HepG2 (cell line): ENCODE results near the gene DSN1. TPM values are rescaled to one million over a fixed set of nuclear protein-coding genes. Genes with fewer than 3 reads are reported as not detected.
A peak's percentile ranks its signal among the peaks of the same experiment; 100 is the strongest.

Experiments used
- BRCA1 ChIP-seq: sonication (generic); formaldehyde crosslinking; IDR thresholded peaks from 2 replicates; pipeline ENCODE4 v1.4.0; 2020; ENCODE audit warnings: missing genetic modification reagents
- CCAR2 ChIP-seq: fragments of 200-400 bp; formaldehyde crosslinking; optimal IDR thresholded peaks from 2 replicates; pipeline ENCODE3; 2018; ENCODE audit warnings: low read depth, mild to moderate bottlenecking, low read length, moderate library complexity
- CENPX ChIP-seq: sonication (generic); formaldehyde crosslinking; IDR thresholded peaks from 2 replicates; pipeline ENCODE4 v1.9.0; 2021; ENCODE audit warnings: mild to moderate bottlenecking, missing genetic modification reagents, moderate library complexity
- DDIT3 ChIP-seq: sonication (generic); formaldehyde crosslinking; IDR thresholded peaks from 2 replicates; pipeline ENCODE4 v1.4.0; 2020; ENCODE audit warnings: mild to moderate bottlenecking, missing genetic modification reagents
- E2F2 ChIP-seq: sonication (generic); formaldehyde crosslinking; IDR thresholded peaks from 2 replicates; pipeline ENCODE4 v1.4.0; 2020; ENCODE audit warnings: missing genetic modification reagents, borderline replicate concordance
- GATAD2A ChIP-seq: IDR thresholded peaks from 2 replicates; pipeline ENCODE4 v1.6.1; 2016
- HNF4A ChIP-seq: sonication (generic); formaldehyde crosslinking; IDR thresholded peaks from 2 replicates; pipeline ENCODE4 v1.4.0; 2020; ENCODE audit warnings: missing genetic modification reagents
- HNF4G ChIP-seq, 2 experiments: sonication (generic) in 1 of 2; formaldehyde crosslinking in 1 of 2; IDR thresholded peaks; 2 replicates each; pipeline versions ENCODE4 v1.4.0 to v1.6.1; 2011 to 2020; ENCODE audit warnings: borderline replicate concordance in 2 of 2, low read depth in 2 of 2, mild to moderate bottlenecking in 2 of 2, low read length in 1 of 2, missing genetic modification reagents in 1 of 2, moderate library complexity in 1 of 2
- HNRNPH1 ChIP-seq: fragments of 200-400 bp; formaldehyde crosslinking; optimal IDR thresholded peaks from 2 replicates; pipeline ENCODE3; 2017; ENCODE audit warnings: mild to moderate bottlenecking, low read depth, low read length
- KLF9 ChIP-seq: IDR thresholded peaks from 2 replicates; pipeline ENCODE4 v1.6.1; 2016; ENCODE audit warnings: low read depth
- MAFF ChIP-seq: IDR thresholded peaks from 2 replicates; pipeline ENCODE4 v1.6.1; 2011; ENCODE audit warnings: low read depth, low read length, improper control_type of control experiment
- MTA3 ChIP-seq: sonication (generic); formaldehyde crosslinking; IDR thresholded peaks from 2 replicates; pipeline ENCODE4 v1.4.0; 2020; ENCODE audit warnings: missing genetic modification reagents
- MXI1 ChIP-seq: IDR thresholded peaks from 3 replicates; pipeline ENCODE4 v1.6.1; 2012; ENCODE audit warnings: low read depth, low read length, inconsistent platforms, borderline replicate concordance
- PREB ChIP-seq: sonication (generic); formaldehyde crosslinking; IDR thresholded peaks from 2 replicates; pipeline ENCODE4 v1.4.0; 2020; ENCODE audit warnings: missing genetic modification reagents
- PTBP1 ChIP-seq: fragments of 200-400 bp; formaldehyde crosslinking; IDR thresholded peaks from 2 replicates; pipeline ENCODE4 v1.6.1; 2018; ENCODE audit warnings: low read length, low read depth; ENCODE audit not compliant: poor library complexity, severe bottlenecking
- RBAK ChIP-seq: sonication (generic); formaldehyde crosslinking; IDR thresholded peaks from 2 replicates; pipeline ENCODE4 v1.5.1; 2020; ENCODE audit warnings: mild to moderate bottlenecking, missing genetic modification reagents
- SMAD1 ChIP-seq: sonication (generic); formaldehyde crosslinking; IDR thresholded peaks from 2 replicates; pipeline ENCODE4 v1.4.0; 2020; ENCODE audit warnings: missing genetic modification reagents, low read depth, mild to moderate bottlenecking, borderline replicate concordance
- SNAPC2 ChIP-seq: sonication (generic); formaldehyde crosslinking; IDR thresholded peaks from 2 replicates; pipeline ENCODE4 v1.8.1; 2022; ENCODE audit warnings: mild to moderate bottlenecking, missing genetic modification reagents
- TFE3 ChIP-seq: IDR thresholded peaks from 2 replicates; pipeline ENCODE4 v1.6.1; 2016
- XBP1 ChIP-seq: sonication (generic); formaldehyde crosslinking; IDR thresholded peaks from 2 replicates; pipeline ENCODE4 v1.5.0; 2020; ENCODE audit warnings: missing genetic modification reagents
- ZBTB26 ChIP-seq: IDR thresholded peaks from 2 replicates; pipeline ENCODE4 v1.6.1; 2016; ENCODE audit warnings: missing compliant biosample characterization, missing genetic modification reagents, borderline replicate concordance
- ZBTB42 ChIP-seq: sonication (generic); formaldehyde crosslinking; IDR thresholded peaks from 2 replicates; pipeline ENCODE4 v1.5.0; 2020; ENCODE audit warnings: mild to moderate bottlenecking, missing genetic modification reagents
- ZKSCAN8 ChIP-seq: IDR thresholded peaks from 2 replicates; pipeline ENCODE4 v1.6.1; 2016; ENCODE audit warnings: borderline replicate concordance, missing genetic modification reagents, missing compliant biosample characterization
- ZNF326 ChIP-seq: sonication (generic); formaldehyde crosslinking; IDR thresholded peaks from 2 replicates; pipeline ENCODE4 v1.4.0; 2020; ENCODE audit warnings: missing genetic modification reagents, borderline replicate concordance
- ZNF468 ChIP-seq: sonication (generic); formaldehyde crosslinking; IDR thresholded peaks from 2 replicates; pipeline ENCODE4 v1.8.0; 2022; ENCODE audit warnings: mild to moderate bottlenecking, moderate library complexity, missing genetic modification reagents
- ZNF510 ChIP-seq: sonication (generic); formaldehyde crosslinking; IDR thresholded peaks from 2 replicates; pipeline ENCODE4 v1.4.0; 2020; ENCODE audit warnings: low read depth, mild to moderate bottlenecking, missing genetic modification reagents
- ZNF775 ChIP-seq: sonication (generic); formaldehyde crosslinking; IDR thresholded peaks from 2 replicates; pipeline ENCODE4 v1.4.0; 2020; ENCODE audit warnings: missing genetic modification reagents, mild to moderate bottlenecking, moderate library complexity, borderline replicate concordance
- polyA plus RNA-seq, 8 experiments: library from polyadenylated mRNA; depleted of rRNA in 3 of 8; stranded (reverse) in 7 of 8; unstranded in 1 of 8; fragments of >200 nt; fragmentation: Illumina TruSeq in 4 of 8; extraction: Trizol in 4 of 8; gene quantifications; 2 replicates each; pipeline versions ENCODE4 v1.2.1 to v1.2.3, GENCODE V29; 2011 to 2016; ENCODE audit warnings: low read depth in 4 of 8, missing spikeins in 1 of 8, mixed read lengths in 1 of 8; ENCODE audit not compliant: insufficient read depth in 1 of 8
- total RNA-seq, 5 experiments: library from RNA; depleted of rRNA; stranded (reverse); fragments of >200 nt; fragmentation: Illumina TruSeq; extraction: Trizol; gene quantifications; 2 replicates each; pipeline ENCODE4 v1.2.3, GENCODE V29; 2016; ENCODE audit warnings: low read depth in 1 of 5

The DSN1 gene
- total and polyA plus RNA-seq, 2 of the 13 experiments (the other 11 are each of a cell fraction or from before 2014, with no cell fraction given) = 18.7 to 53.7 TPM

- TF ChIP-seq RBAK (CRISPR knock-in tag) (no peak), SMAD1 (CRISPR knock-in tag) (no peak), ZNF775 (0 out of 2 replicates have a peak, but pooled peaks have one; percentile 61), E2F2 (CRISPR knock-in tag) (no peak), PREB (CRISPR knock-in tag) (no peak), BRCA1 (CRISPR knock-in tag) (no peak), ZBTB42 (CRISPR knock-in tag) (no peak), ZNF510 (CRISPR knock-in tag) (0 out of 2 replicates have a peak, but pooled peaks have one; percentile 76), PTBP1 (no peak), HNF4A (CRISPR knock-in tag) (peak; percentile 70), GATAD2A (peak; percentile 64), MAFF (no peak), ZNF326 (CRISPR knock-in tag) (no peak; the same call in 1 of the 2 replicates), KLF9 (CRISPR knock-in tag) (no peak), HNRNPH1 (no peak), ZNF468 (CRISPR knock-in tag) (no peak), MXI1 (0 out of 3 replicates have a peak, but pooled peaks have one; percentile 27), DDIT3 (no peak), HNF4G (IDR thresholded peaks at IDR 0.05; ENCODE audit: borderline replicate concordance, low read depth, low read length) (peak; percentile 49; the same call in 1 of the 2 replicates), HNF4G (CRISPR knock-in tag; IDR thresholded peaks at IDR 0.05; ENCODE audit: borderline replicate concordance, low read depth) (no peak), TFE3 (CRISPR knock-in tag) (peak; percentile 31; the same call in 1 of the 2 replicates), XBP1 (CRISPR knock-in tag) (no peak), ZBTB26 (no peak), ZKSCAN8 (no peak), CENPX (no peak), CCAR2 (no peak), MTA3 (CRISPR knock-in tag) (no peak), SNAPC2 (CRISPR knock-in tag) (no peak)
Observed at GRCh38 chr20:36754656-36755222, 18.8 kb downstream of the DSN1 start (continued).
